OCI-LY3 (cell line): ENCODE data around the gene UBAC1.

Experiments used
- H2AFZ ChIP-seq: fragments of 200-600, 300-600 bp; shearing (Covaris generic); 2 replicates; pipeline ENCODE4 v1.6.0; 2014; ENCODE audit warnings: antibody characterized with exemption, low read depth, low read length
- H3K27ac ChIP-seq: fragments of 200-600, 300-600 bp; sonication (generic); 2 replicates; pipeline ENCODE4 v1.5.1; 2014; ENCODE audit warnings: mild to moderate bottlenecking, low read length, moderate library complexity, mixed read lengths
- H3K27me3 ChIP-seq: fragments of 200-600, 300-600 bp; sonication (generic); 2 replicates; pipeline ENCODE4 v1.6.1; 2014; ENCODE audit warnings: low read depth, low read length, mixed read lengths
- H3K36me3 ChIP-seq: fragments of 200-600, 300-600 bp; sonication (generic); replicated peaks from 2 replicates; pipeline ENCODE3; 2014; ENCODE audit warnings: low read depth, low read length, mixed read lengths
- H3K4me1 ChIP-seq: fragments of 300-600, 200-600 bp; sonication (generic); 2 replicates; pipeline ENCODE4 v1.6.1; 2014; ENCODE audit warnings: low read length, mixed read lengths
- H3K4me2 ChIP-seq: fragments of 200-600, 300-600 bp; sonication (generic); 2 replicates; pipeline ENCODE4 v1.6.1; 2014; ENCODE audit warnings: low read length, mixed read lengths
- H3K4me3 ChIP-seq: fragments of 300-600, 200-600 bp; sonication (generic); 2 replicates; pipeline ENCODE4 v1.5.1; 2014; ENCODE audit warnings: antibody characterized with exemption, mild to moderate bottlenecking, low read length, moderate library complexity
- H3K79me2 ChIP-seq: fragments of 300-600, 200-600 bp; shearing (Covaris generic); 2 replicates; pipeline ENCODE4 v1.6.1; 2014; ENCODE audit warnings: mild to moderate bottlenecking, low read length, mixed read lengths
- H3K9ac ChIP-seq: fragments of 300-600, 200-600 bp; shearing (Covaris generic); 2 replicates; pipeline ENCODE4 v1.6.0; 2014; ENCODE audit warnings: mild to moderate bottlenecking, low read length, moderate library complexity
- H3K9me3 ChIP-seq: fragments of 200-600, 300-600 bp; shearing (Covaris generic); 2 replicates; pipeline ENCODE4 v1.6.1; 2014; ENCODE audit warnings: low read length, mixed read lengths; ENCODE audit not compliant: insufficient read depth
- H4K20me1 ChIP-seq: fragments of 200-600, 300-600 bp; sonication (generic); 2 replicates; pipeline ENCODE4 v1.6.1; 2016; ENCODE audit warnings: low read length, mixed read lengths; ENCODE audit not compliant: insufficient read depth
- EZH2phosphoT487 ChIP-seq: fragments of 200-600 bp; shearing (Covaris generic); IDR thresholded peaks from 2 replicates; pipeline ENCODE4 v1.6.1; 2018; ENCODE audit warnings: antibody characterized with exemption, mixed run types, low read depth
- TF ChIP-seq, protein P1 (sequence below): fragments of 200-600, 300-600 bp; sonication (generic); IDR thresholded peaks from 2 replicates; pipeline ENCODE4 v1.5.1; 2014; ENCODE audit warnings: antibody characterized with exemption, low read length, low read depth

Gene UBAC1

DNA sequence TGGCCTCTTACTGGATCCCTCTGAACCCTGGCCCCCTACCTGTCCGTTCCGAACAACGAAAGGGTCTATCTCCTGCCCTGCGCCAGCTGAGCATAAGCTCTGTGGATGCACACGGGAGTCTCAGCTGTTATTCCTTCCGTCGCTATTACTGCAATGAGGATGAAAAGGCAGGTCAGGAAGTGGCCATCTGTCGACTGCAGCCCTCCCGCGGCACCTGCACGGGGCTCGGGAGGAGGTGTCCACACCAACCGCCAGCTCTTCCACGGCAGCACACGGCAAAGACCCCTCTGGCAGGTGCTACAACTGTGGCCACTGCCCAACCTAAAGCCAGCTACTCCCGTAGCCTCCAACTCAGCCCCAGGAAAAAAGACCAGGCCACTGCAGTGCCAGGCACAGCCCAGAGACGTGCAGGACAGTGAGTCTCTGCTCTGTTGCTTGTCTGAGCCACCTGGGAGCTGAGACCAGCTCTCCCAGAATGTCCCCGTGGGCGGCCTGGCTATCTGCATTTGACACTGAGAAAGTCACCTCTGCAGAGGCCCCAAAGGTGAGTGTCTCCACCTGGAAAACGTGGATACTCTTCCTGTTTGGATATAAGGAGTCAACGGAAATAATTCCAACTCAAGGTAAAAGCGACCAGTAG is 72.9 kb downstream of the UBAC1 start:
- H3K79me2 ChIP-seq = peaks cover 44% of the 10 kb centered on the region
- TF ChIP-seq EZH2phosphoT487 = no peak
- TF ChIP-seq, protein P1, sequence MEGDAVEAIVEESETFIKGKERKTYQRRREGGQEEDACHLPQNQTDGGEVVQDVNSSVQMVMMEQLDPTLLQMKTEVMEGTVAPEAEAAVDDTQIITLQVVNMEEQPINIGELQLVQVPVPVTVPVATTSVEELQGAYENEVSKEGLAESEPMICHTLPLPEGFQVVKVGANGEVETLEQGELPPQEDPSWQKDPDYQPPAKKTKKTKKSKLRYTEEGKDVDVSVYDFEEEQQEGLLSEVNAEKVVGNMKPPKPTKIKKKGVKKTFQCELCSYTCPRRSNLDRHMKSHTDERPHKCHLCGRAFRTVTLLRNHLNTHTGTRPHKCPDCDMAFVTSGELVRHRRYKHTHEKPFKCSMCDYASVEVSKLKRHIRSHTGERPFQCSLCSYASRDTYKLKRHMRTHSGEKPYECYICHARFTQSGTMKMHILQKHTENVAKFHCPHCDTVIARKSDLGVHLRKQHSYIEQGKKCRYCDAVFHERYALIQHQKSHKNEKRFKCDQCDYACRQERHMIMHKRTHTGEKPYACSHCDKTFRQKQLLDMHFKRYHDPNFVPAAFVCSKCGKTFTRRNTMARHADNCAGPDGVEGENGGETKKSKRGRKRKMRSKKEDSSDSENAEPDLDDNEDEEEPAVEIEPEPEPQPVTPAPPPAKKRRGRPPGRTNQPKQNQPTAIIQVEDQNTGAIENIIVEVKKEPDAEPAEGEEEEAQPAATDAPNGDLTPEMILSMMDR = no peak
- peaks cover 15% of the 10 kb centered on the region for H4K20me1 ChIP-seq
- peak overlapping the region; percentile 67 for H3K4me3 ChIP-seq
- H3K4me2 ChIP-seq = peak overlapping the region; percentile 86
- no peaks in the 10 kb centered on the region for H3K36me3 ChIP-seq
- peaks cover 16% of the 10 kb centered on the region for H3K4me1 ChIP-seq
- H3K27ac ChIP-seq = no peak overlapping the region
- peak overlapping the region; percentile 31; the same call in 1 of the 2 replicates for H3K9ac ChIP-seq
- no peak overlapping the region for H2AFZ ChIP-seq
- H3K27me3 ChIP-seq = no peaks in the 10 kb centered on the region
- H3K9me3 ChIP-seq = no peaks in the 10 kb centered on the region

DNA sequence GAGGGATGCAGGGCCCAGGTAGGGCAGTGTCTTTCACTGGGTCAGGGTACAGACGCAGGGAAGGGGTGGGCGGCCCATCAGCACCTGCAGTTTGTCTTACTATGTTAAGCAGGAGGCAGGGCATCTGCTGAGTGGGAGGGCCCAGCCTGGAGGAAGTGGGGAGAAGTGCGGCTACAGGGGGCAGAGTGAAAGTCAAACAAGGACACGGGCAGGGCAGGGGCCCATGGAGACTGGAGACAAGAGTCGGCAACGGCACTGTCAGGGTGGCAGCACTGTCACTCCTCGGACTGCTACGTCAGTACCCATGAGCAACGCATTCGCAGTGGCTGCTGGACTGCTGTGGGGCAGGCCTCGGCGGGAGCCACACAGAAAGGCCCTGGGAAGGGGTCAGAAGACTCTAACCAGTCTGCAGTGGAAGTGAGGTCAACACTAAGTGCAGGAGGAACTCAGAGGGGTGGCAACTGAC is 73.6 kb downstream of the UBAC1 start:
- H3K79me2 ChIP-seq = peaks cover 41% of the 10 kb centered on the region
- H3K4me1 ChIP-seq = peaks cover 16% of the 10 kb centered on the region
- H3K9ac ChIP-seq = peak overlapping the region; percentile 31; the same call in 1 of the 2 replicates
- TF ChIP-seq, protein P1 = no peak
- H3K27ac ChIP-seq = 0 out of 2 replicates have a peak overlapping the region, but pooled peaks have one; percentile 8
- no peaks in the 10 kb centered on the region for H3K27me3 ChIP-seq
- H3K9me3 ChIP-seq = no peaks in the 10 kb centered on the region
- H3K36me3 ChIP-seq = no peaks in the 10 kb centered on the region
- H2AFZ ChIP-seq = peak overlapping the region; percentile 31; the same call in 1 of the 2 replicates
- H3K4me3 ChIP-seq = peak overlapping the region; percentile 67
- peak overlapping the region; percentile 86 for H3K4me2 ChIP-seq
- peaks cover 21% of the 10 kb centered on the region for H4K20me1 ChIP-seq

DNA sequence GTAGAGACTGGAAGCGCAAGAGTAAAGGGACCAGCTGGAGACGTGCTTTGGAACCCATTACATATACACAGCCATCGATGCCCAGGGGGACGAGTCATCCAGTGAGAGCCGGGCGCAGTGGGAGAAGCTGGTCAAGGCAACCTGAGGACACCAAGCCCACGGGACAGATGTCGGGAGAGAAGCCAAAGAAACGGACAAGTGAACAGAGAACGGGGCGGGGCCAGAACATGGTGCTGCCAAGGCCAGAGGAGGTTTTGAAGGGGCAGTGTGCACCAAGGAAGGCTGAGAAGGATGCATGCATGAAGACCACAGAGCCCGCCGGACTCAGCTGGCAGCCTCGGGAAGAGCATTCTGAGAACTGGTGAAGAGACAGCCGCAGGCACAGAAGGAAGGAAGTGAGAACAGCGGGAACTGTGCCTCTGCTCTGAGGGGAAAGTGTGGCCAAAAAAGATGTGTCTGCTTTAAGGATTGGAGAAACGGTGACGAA is 74.1 kb downstream of the UBAC1 start:
- TF ChIP-seq, protein P1 = no peak
- no peak for TF ChIP-seq EZH2phosphoT487
- H3K4me3 ChIP-seq = peak overlapping the region; percentile 67
- H3K27me3 ChIP-seq = no peaks in the 10 kb centered on the region
- H3K79me2 ChIP-seq = peaks cover 40% of the 10 kb centered on the region
- H3K9ac ChIP-seq = peak overlapping the region; percentile 31; the same call in 1 of the 2 replicates
- H3K4me1 ChIP-seq = peaks cover 16% of the 10 kb centered on the region
- H2AFZ ChIP-seq = peak overlapping the region; percentile 31; the same call in 1 of the 2 replicates
- H4K20me1 ChIP-seq = peaks cover 21% of the 10 kb centered on the region
- no peaks in the 10 kb centered on the region for H3K36me3 ChIP-seq
- H3K9me3 ChIP-seq = no peaks in the 10 kb centered on the region
- H3K4me2 ChIP-seq = peak overlapping the region; percentile 86
- H3K27ac ChIP-seq = 0 out of 2 replicates have a peak overlapping the region, but pooled peaks have one; percentile 8

DNA sequence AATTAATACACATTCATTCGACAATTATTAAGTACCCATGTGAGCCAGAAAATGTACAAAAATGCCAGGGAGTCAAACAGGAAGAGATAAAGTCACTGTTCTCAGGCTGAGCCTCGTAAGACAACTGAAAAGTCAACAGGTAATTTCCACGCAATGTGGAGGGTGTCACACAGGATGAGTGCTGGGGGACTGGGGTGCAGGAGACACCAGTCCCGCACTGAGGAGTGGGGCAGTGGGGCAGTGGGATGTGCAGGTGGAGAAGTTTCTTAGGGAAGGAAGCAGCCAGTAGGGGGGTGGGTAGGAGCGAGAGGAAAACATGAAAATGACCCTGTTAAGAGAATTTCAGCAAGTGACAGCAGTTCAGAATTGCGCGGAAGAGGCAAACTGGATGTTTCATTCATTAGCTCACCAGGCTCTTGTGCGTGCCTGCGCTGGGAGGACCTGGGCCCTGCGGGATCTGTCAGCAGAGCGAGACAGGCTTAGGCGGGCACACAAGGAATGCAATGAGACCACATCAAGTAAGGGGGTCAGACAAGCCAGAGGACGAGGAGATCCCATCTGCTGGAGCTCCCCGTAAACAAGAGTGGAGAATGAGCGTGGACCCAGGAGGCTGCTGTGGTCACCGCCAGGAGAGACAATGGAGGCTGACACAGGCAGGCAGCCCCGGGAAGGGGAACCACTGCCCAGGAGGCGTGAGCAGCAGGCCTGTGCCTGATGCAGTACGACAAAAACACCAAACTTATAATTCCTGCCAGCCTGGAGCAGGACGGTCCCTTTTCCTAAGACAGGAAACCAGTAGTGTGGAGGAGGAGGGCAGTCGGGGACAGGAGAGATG is 74.8 kb downstream of the UBAC1 start:
- Histone ChIP-seq H3K27ac (no peak overlapping the region), H4K20me1 (peaks cover 21% of the 10 kb centered on the region), H3K4me2 (no peak overlapping the region), H2AFZ (no peak overlapping the region), H3K9ac (no peak overlapping the region), H3K4me1 (peaks cover 16% of the 10 kb centered on the region), H3K36me3 (no peaks in the 10 kb centered on the region), H3K4me3 (no peak overlapping the region), H3K79me2 (peaks cover 34% of the 10 kb centered on the region), H3K27me3 (no peaks in the 10 kb centered on the region), H3K9me3 (no peaks in the 10 kb centered on the region)
- no peak for TF ChIP-seq EZH2phosphoT487
- TF ChIP-seq, protein P1 = no peak
